SH-SY5Y (cell line): Measurements from ENCODE around the gene ORC6.

Experiments used
- GATA2 ChIP-seq: IDR thresholded peaks from 2 replicates; pipeline ENCODE4 v1.6.1; 2011; ENCODE audit warnings: mild to moderate bottlenecking, low read depth, low read length
- GATA3 ChIP-seq: IDR thresholded peaks from 2 replicates; pipeline ENCODE4 v1.6.1; 2011; ENCODE audit warnings: low read depth, mild to moderate bottlenecking, low read length, moderate library complexity

The ORC6 gene

GRCh38 chr16:46714797-46715591, 25.5 kb downstream of the ORC6 start:
- TF ChIP-seq GATA3 (no peak), GATA2 (no peak)

GRCh38 chr16:46715769-46716305, 26.4 kb downstream of the ORC6 start:
- TF ChIP-seq GATA2 (no peak), GATA3 (no peak)

GRCh38 chr16:46717692-46718091, 28.2 kb downstream of the ORC6 start:
- TF ChIP-seq GATA2: no peak
- TF ChIP-seq GATA3: no peak

GRCh38 chr16:46718214-46718613, 28.8 kb downstream of the ORC6 start:
- TF ChIP-seq GATA2: no peak
- TF ChIP-seq GATA3: no peak

- TF ChIP-seq GATA3 (no peak), GATA2 (no peak)
Measured at GRCh38 chr16:46719528-46719927, 30.1 kb downstream of the ORC6 start.

- TF ChIP-seq GATA2 (no peak), GATA3 (no peak)
Measured at GRCh38 chr16:46720619-46721018, 31.2 kb downstream of the ORC6 start.

GRCh38 chr16:46721885-46722284, 32.4 kb downstream of the ORC6 start:
- TF ChIP-seq GATA3 (no peak), GATA2 (no peak)

GRCh38 chr16:46727184-46727583, 37.7 kb downstream of the ORC6 start:
- TF ChIP-seq GATA2 (no peak), GATA3 (no peak)

- TF ChIP-seq GATA3: no peak
Measured at GRCh38 chr16:46727630-46728029, 38.2 kb downstream of the ORC6 start.

- no peak for TF ChIP-seq GATA3
- TF ChIP-seq GATA2: no peak
Measured at GRCh38 chr16:46728806-46729205, 39.3 kb downstream of the ORC6 start.

- TF ChIP-seq GATA2 (no peak), GATA3 (no peak)
Measured at GRCh38 chr16:46729326-46729995, 40.0 kb downstream of the ORC6 start.

- TF ChIP-seq GATA2: no peak
Measured at GRCh38 chr16:46730126-46730525, 40.7 kb downstream of the ORC6 start.

- TF ChIP-seq GATA3 (no peak), GATA2 (no peak)
Measured at GRCh38 chr16:46730801-46731690, 41.6 kb downstream of the ORC6 start.

GRCh38 chr16:46731691-46732555, 42.5 kb downstream of the ORC6 start:
- TF ChIP-seq GATA2: no peak

- no peak for TF ChIP-seq GATA2
- TF ChIP-seq GATA3: no peak
Measured at GRCh38 chr16:46732561-46732960, 43.1 kb downstream of the ORC6 start.
